Cardiac fibroblast (primary cell): ENCODE measurements around the gene MPI.

ENCODE experiments used
- DNase-seq, 2 donors: peaks; one replicate each; pipeline versions ENCODE4 v3.0.0 to v3.0.0-alpha.2; 2010; ENCODE audit warnings: low read depth in 2 of 2
- H3K4me3 ChIP-seq, 2 donors: replicated peaks in 1 of 2; 1 replicate in 1 of 2; 2 replicates in 1 of 2; pipeline ENCODE4 v1.5.1; 2011; ENCODE audit warnings: low read depth in 2 of 2, low read length in 2 of 2, mild to moderate bottlenecking in 2 of 2, moderate library complexity in 1 of 2
- TF ChIP-seq, protein P1 (sequence below): IDR thresholded peaks from one replicate; pipeline ENCODE4 v1.5.1; 2011; ENCODE audit warnings: low read depth, mild to moderate bottlenecking, low read length, inconsistent platforms

MPI gene

DNA sequence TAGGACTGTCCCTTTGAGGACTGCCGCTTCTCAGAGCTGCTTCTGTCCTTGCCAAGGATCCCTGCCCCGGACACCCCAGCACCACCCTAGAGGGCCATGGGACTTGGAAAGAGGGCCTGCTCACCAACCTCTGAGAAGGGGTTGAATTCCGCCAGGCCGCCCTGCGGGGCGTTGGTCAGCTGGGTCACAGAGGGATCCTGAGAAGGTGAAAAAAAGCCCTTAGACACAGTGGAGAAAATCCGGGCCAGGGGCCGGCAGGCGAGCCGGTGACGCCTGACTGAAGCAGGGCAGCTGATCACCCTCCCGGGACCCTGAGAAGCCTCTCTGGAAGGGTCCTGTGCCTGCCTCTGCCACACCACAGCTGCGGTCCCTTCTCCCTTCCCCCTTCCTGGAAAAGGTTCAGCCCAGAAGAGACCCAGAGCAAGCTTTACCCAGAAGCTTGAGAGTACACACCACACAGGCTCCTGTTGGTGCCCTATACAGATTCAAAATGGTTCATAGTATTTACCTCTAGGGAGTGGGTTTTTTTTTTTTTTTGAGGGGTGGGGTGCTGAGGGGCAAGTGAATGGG lies 35.3 kb upstream of the MPI start:
- TF ChIP-seq, protein P1, sequence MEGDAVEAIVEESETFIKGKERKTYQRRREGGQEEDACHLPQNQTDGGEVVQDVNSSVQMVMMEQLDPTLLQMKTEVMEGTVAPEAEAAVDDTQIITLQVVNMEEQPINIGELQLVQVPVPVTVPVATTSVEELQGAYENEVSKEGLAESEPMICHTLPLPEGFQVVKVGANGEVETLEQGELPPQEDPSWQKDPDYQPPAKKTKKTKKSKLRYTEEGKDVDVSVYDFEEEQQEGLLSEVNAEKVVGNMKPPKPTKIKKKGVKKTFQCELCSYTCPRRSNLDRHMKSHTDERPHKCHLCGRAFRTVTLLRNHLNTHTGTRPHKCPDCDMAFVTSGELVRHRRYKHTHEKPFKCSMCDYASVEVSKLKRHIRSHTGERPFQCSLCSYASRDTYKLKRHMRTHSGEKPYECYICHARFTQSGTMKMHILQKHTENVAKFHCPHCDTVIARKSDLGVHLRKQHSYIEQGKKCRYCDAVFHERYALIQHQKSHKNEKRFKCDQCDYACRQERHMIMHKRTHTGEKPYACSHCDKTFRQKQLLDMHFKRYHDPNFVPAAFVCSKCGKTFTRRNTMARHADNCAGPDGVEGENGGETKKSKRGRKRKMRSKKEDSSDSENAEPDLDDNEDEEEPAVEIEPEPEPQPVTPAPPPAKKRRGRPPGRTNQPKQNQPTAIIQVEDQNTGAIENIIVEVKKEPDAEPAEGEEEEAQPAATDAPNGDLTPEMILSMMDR = no peak
- no peak for DNase-seq
- H3K4me3 ChIP-seq = no peak overlapping the region

DNA sequence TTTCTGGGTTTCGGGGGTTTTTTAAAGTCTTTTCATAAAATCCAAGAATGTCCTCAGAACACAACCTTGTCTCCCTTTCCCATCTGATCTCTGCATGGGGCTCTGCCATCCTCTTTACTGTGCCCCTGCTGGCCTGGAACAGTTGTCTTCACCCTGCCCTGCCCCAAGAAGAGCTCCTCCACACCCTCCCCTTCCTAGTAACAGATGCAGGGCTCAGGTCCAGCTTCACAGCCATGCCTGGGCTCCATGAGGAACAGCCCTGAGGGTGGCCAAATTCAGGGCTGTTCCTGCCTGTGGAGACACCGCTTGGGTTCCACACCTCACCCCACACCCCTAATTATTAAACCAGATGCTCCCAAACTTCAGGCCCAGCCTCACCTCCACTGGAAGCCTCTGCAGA lies 34.0 kb upstream of the MPI start:
- DNase-seq = no peak
- no peak overlapping the region for H3K4me3 ChIP-seq
- TF ChIP-seq, protein P1 = no peak

DNA sequence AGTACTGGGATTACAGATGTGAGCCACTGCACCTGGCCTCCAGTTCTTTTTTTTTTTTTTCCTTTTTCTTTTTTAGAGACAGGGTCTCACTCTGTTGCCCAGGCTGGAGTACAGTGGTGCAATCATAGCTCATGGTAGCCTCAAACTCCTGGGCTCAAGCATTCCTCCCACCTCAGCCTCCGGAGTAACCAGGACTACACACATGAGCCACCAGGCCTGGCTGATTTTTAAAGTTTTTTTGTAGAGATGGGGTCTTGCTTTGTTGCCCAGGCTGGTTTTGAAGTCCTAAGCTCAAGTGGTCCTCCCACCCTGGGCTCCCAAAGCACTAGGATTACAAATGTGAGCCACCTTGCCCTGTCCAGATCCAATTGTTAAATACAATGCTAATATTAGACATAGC lies 33.3 kb upstream of the MPI start:
- no peak for DNase-seq
- TF ChIP-seq, protein P1 = no peak
- H3K4me3 ChIP-seq = no peak overlapping the region

DNA sequence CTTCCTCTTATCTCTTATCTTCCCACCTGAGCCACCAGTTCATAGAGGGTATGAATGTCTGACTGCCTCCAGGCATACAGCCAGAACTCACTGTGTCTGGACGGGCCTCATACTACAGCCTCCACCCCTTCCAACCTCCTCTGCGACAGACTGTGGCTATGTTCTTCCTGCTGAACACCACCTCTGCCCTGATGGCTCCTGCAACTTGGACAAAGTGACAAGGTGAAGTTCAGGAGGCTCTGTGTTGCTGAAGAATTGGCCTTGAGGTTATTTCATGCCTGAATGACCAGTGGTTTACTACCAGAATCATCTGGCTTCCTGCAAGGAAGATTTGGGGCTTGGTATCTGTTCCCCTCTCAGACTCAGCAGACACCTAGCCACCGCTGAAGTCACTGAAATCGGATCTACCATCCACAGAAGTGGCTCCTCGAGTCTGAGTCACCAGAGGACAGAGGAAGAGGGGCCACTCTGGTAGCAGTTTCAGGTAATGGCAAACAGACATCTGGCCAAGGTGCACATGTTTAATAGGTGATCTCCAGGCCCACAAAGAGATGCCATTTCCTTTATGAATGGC lies 32.7 kb upstream of the MPI start:
- no peak for DNase-seq
- no peak overlapping the region for H3K4me3 ChIP-seq
- TF ChIP-seq, protein P1 = no peak

DNA sequence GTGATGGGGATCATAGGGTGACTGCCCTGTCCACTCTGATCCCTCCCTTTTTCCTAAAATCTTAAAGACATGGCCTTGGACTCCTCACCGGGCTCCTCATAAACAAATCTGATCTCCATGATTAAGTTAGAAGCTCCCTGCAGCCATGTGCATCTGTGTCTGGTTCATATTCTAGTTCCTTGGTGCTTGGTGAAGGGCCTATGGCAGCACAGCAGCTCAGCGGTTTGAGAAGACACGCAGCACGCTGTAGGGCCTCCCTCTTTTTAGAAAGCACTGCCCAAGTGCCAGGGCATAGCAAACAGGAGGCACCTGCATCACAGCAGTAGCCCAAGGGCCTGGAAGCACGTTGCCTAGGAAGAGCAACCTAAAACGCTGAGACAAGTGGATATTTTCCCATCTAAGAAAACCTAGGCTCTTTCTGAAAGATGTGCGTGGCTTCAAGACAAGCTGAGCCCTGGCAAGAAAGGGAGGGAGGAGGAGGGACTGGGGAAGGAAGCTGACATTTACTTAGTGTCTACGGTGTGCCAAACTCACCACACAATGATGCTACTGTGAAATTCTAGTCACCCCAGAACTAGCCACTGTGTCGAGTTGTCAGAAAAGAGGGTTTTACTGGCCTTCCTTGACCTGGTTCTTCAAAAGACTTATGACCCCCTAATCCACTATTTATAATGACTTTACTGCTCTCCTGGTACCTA lies 32.0 kb upstream of the MPI start:
- H3K4me3 ChIP-seq = no peak overlapping the region
- no peak for DNase-seq
- TF ChIP-seq, protein P1 = no peak

DNA sequence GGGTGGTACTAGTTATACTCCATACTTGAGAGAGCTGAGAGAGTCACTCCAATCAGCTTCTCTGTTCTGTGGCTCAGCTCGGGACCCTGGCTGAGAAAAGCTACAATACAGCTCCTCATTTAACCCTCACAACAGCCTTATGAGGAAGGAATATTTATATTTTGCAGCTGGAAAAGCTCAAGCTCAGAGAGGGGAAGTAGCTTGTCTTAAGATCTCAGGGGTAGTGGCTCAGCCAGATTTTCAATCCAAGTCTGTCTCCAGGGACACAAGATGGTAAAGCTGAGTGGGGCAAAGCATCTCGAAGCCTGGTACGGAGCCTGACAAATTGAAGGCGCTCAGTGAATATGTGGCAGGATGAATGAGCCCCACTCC lies 31.5 kb upstream of the MPI start:
- TF ChIP-seq, protein P1 = no peak
- H3K4me3 ChIP-seq = no peak overlapping the region
- no peak for DNase-seq
